AG10803 (cell line): Measurements from ENCODE around the gene C2orf49.

Source experiments
- DNase-seq: peaks from one replicate; pipeline ENCODE4 v3.0.0; 2010; ENCODE audit warnings: low read depth
- H3K4me3 ChIP-seq: 2 replicates; pipeline ENCODE4 v1.5.1; 2011; ENCODE audit warnings: mild to moderate bottlenecking, low read length, control low read depth
- CTCF ChIP-seq: conservative IDR thresholded peaks from 2 replicates; pipeline ENCODE4 v1.5.1; 2011; ENCODE audit warnings: mild to moderate bottlenecking, low read length, control low read depth, inconsistent platforms

Gene C2orf49

GRCh38 chr2:105307550-105307949, 29.8 kb upstream of the C2orf49 start:
- H3K4me3 ChIP-seq = no peak overlapping the region
- no peak for DNase-seq
- no peak for TF ChIP-seq CTCF

- no peak for DNase-seq
- H3K4me3 ChIP-seq = no peak overlapping the region
- TF ChIP-seq CTCF = no peak
Measured at GRCh38 chr2:105307962-105308361, 29.4 kb upstream of the C2orf49 start.

DNA sequence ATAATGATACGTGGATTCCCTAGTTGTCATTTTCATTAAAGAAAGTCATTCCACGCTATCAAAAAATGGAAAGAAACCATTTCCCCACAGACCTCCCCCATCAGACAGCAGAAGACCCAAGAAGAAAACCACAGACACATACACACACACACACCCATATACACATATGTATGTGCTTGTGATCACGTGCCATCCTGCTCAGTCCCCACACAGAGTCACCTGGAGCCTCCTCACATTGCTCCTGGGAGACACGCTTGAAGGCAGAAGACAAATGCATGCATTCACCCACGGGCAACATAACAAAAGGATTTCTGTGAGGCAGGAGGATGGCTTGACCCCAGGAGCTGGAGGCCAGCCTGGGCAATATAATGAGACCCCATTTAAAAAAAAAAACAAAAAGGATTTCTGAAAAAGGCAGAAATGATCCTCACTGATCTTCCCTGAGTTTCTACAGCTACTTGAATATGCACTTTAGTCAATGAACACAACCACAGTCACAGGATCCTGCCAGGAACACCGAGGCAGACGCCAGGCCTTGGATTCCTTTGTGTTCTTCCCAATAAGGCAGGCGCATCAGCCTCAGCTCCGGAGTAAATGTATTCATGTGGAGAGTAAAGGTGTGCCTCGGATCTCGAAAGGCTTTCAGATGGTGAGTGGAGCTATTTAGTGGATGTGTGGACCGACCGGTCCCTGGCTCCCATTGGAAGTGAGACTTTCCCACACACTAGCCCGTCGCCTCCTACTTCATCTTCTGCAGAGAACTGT, 28.8 kb upstream of the C2orf49 start:
- DNase-seq = no peak
- no peak overlapping the region for H3K4me3 ChIP-seq
- TF ChIP-seq CTCF = no peak

DNA sequence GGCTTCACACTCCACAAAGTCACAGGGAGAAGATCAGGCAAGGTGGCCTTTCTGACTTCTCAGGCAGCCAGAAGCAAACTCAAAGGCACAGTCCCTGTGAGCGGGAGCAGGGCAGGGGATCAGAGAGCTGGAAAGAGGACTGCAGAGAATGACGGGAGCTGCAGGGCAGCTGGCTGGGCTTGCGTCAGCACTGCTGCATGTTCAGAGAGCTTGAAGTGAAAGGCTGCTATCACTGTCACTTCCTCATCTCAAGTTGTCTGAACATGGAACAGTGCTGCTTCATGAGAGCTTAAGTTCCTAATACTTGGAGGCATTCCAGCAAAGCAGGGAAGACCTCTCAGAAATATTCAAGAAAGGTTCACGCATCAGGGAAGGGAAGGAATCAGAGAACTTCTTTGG, 28.2 kb upstream of the C2orf49 start:
- TF ChIP-seq CTCF = no peak
- DNase-seq = no peak
- no peak overlapping the region for H3K4me3 ChIP-seq

- H3K4me3 ChIP-seq = no peak overlapping the region
- DNase-seq = no peak
- no peak for TF ChIP-seq CTCF
Measured at GRCh38 chr2:105313877-105314276, 23.5 kb upstream of the C2orf49 start.

DNA sequence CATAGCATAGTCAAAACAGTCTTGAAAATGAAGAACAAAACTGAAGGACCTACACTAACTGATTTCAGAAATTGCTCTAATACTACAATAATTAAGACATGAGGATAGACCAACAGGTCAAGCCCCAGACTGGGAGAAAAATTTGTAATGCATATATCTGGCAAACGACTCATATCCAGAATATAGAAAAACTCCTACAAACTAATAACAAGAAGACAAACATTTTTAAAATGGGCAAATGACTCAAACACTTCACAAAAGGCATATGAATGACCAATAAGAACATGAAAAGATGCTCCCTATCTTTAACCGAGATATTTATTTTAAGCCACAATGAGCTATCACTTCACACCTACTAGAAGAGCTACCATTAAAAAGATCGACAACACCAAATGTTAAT, 22.0 kb upstream of the C2orf49 start:
- no peak for DNase-seq
- no peak for TF ChIP-seq CTCF

GRCh38 chr2:105317937-105318336, 19.4 kb upstream of the C2orf49 start:
- DNase-seq = no peak
- H3K4me3 ChIP-seq = no peak overlapping the region
- no peak for TF ChIP-seq CTCF

More for the DNA sequence above, 22.0 kb upstream of the C2orf49 start:
- no peak overlapping the region for H3K4me3 ChIP-seq
